Kidney capillary endothelial cell (primary cell): ENCODE data around the gene BMP7.

Experiments used
- DNase-seq: peaks from one replicate; pipeline ENCODE4 v3.0.0-alpha.2; 2018; ENCODE audit warnings: low spot score

The BMP7 gene

DNA sequence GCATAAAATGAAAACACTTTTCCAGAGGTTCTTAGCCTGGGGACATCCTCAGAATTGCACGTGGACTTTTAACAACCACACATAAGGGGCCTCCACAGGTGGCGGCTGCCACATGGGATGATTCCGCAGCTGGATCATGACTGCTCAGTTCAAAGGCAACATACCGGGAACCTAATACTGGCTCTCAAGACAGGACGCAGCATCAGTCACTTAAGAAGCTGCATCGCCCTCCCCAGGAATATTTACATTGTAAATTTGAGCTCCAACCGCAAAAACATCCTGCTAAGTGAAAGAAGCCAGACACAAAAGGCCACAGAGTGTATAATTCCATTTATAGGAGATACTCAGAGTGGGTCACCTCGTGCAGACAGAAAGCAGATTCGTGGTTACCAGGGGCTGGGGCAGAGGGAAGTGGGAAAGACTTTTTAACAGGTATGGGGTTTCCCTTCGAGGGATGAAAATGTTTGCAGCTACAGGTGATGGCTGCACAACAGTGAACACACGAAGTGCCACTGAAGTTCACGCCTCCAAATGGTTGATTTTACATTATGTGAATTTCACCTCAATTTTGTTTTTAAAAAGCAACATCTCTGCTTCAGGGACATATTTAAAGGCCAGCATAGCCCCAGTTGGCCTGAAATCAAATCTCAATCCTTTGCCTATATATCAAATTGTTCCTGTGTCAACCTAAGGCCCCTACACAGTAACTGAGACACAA lies 141.5 kb downstream of the BMP7 start:
- DNase-seq = no peak

DNA sequence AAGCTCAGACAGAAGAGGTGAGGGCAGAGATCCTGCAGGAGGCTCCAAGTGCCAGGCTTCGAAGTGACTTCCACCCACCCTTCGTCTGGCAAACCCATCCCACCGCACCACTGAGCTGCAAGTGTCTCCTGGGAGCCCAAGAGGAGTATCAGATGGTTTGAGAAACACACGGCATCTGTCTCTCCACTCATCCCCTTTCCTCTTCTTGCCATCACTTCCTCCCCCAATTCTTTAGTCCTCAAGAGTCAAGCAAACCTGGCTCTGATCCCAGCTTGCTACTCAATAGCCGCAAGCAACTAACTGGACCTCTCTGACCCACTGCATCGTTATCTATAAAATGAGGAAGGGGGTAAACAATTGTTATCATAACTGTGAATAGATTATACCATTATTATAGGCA lies 142.1 kb downstream of the BMP7 start:
- DNase-seq = no peak

DNA sequence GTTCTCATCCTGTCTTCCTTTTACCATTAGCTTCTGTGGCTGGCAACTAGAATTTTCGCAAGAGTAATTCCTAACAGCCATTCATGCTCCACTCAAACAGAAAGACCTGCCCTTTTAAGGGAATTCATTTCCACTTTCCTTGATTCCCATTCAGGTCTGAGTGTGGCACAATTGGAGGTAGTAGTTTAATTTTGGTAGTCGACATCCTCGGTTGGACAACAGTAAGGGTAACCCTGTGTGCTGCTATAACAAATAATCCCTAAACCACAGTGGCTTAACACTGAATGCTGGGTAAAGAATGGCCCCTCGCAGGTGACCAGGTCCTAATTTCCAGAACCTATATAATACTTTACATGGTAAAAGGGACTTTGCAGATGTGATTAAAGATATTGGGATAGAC lies 142.9 kb downstream of the BMP7 start:
- no peak for DNase-seq

DNA sequence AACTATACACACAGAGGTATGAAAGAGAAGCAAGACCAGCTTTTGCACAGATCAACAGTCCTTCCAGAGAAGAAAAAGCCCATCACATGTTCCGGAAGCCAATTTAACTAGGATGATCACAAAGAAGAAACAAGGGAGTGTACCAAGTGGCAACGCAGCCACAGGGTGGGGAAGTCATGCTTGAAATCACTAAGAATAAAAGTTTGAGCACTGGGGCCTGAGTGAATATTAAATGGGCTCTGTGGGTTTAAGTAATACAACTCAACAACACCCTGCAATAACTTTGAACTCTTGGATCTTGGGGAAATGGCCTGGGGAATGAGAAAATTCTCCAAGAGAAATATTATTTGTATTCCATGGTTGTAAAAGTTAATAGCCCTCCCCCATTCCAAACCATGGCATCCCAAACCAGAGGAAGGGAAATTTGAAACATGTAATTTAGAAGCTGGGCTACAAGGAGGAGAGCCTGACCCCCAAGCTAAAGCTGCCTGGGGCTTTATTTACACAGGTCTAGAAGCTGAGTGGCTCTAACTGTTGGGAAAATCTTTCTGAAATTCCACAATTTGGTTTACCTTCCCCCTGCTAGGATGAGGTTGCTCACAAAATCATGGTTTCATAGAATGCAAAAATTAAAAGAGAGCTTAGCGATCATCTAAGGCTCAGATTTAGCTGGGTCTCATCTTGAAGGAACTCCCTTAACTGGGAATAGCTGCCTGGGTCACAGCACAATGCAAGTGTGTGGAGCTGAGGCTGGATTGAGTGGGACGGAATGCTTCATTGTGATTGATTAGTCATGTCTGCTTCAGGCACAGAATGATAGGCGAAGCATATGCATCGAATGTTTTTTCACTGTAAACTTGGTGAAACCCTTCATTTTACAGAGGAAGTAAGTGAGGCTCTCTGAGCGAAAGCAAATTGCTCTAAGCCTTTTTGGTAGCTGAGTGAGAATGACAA lies 143.6 kb downstream of the BMP7 start:
- no peak for DNase-seq

DNA sequence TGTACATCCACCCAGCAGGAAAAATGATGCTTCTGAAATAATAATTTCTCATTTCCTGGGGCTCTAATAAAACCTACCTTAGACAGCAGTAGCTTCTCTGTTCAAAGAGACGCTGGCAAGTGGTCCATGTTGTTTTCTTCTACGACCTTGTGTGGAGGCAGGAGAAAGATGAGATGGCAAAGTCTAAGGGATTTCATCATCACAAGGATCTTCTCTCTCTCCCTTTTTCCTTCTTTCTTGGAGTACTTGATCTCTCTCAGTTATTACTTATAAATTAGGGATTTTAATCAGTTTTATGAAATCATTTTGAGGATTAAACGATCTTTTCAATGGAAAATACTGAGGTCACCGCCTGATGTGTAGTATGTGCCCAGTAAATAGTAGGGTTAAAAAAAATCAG lies 147.5 kb downstream of the BMP7 start:
- no peak for DNase-seq
